ENCODE data around the gene TRPM5. TPM values are rescaled to one million over a fixed set of nuclear protein-coding genes. Genes with fewer than 3 reads are reported as not detected.
A peak's percentile ranks its signal among the peaks of the same experiment; 100 is the strongest.

The TRPM5 gene
- total and polyA plus RNA-seq, 11 donors, result not detected

DNA sequence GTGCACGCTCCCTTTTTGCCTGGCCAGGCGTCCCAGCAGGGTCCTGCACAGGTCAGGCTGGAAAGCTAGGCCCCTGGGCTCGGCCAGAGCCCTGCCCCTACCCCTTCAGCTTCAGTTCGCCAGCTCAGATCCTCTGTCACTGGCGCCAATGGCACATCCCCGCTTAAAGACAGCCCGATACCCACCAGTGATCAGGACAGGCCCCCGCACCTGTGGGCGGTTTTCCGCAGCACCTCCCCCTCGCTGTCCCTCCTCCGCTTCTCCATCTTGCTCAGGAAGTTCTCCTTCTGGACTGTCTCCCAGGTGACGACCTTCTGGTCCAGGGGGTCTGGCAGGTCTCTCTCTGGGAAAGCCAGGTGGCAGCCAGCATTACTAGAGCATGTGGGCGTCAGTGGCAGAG lies 37.9 kb downstream of the TRPM5 start:
- 88 to 94% (median 89%) methylated on average over 12 to 14 of the region's 14 CpGs for WGBS, 4 donors
- no peak for ATAC-seq
- no peak for TF ChIP-seq CTCF (IDR thresholded peaks at IDR 0.05)
- peaks cover 0 to 9% (median 7%) of the 10 kb centered on the region in 12 donors for H3K4me1 ChIP-seq
- H3K27ac ChIP-seq, result no peak overlapping the region
- no peak for DNase-seq
- no peak overlapping the region for H3K4me3 ChIP-seq
- no peaks in the 10 kb centered on the region for H3K27me3 ChIP-seq
- intact Hi-C loops (cut with DNase I), result no loop called here
- no peaks in the 10 kb centered on the region for H3K9me3 ChIP-seq
- H3K36me3 ChIP-seq, result peaks cover 0 to 25% (median 19%) of the 10 kb centered on the region in 9 donors

- ATAC-seq (no peak), DNase-seq (no peak)
- peaks cover 0 to 25% (median 19%) of the 10 kb centered on the region in 9 donors for H3K36me3 ChIP-seq
- no peak overlapping the region for H3K27ac ChIP-seq
- H3K27me3 ChIP-seq, result no peaks in the 10 kb centered on the region
- intact Hi-C loops (cut with DNase I), result loop anchor here in 7 of 10 donors (5.0 kb wide), 2 partner anchors 97 to 102 kb away; partner anchors contain the start of genes C11orf21 (in 1 of the 7) and TSPAN32 (in 1 of the 7)
- H3K4me1 ChIP-seq, result peaks cover 0 to 17% (median 11%) of the 10 kb centered on the region in 12 donors
- 62 to 87% (median 74%) methylated on average over 11 to 12 of the region's 12 CpGs for WGBS, 4 donors
- H3K9me3 ChIP-seq, result no peaks in the 10 kb centered on the region
- no peak for TF ChIP-seq CTCF (IDR thresholded peaks at IDR 0.05)
- TF ChIP-seq POLR2A (IDR thresholded peaks at IDR 0.05), result no peak
- H3K4me3 ChIP-seq, result no peak overlapping the region
These were observed 39.5 kb downstream of the TRPM5 start for GRCh38 chr11:2404735-2405196.

- intact Hi-C loops (cut with DNase I), result loop anchor here in 7 of 10 donors (5.0 kb wide), 2 partner anchors 96 to 101 kb away; partner anchors contain the start of genes C11orf21 (in 1 of the 7) and TSPAN32 (in 1 of the 7)
- Histone ChIP-seq H3K27ac (no peak overlapping the region), H3K4me3 (no peak overlapping the region), H3K4me1 (peaks cover 0 to 27% (median 25%) of the 10 kb centered on the region in 12 donors), H3K27me3 (no peaks in the 10 kb centered on the region), H3K9me3 (no peaks in the 10 kb centered on the region), H3K36me3 (peaks cover 0 to 29% (median 24%) of the 10 kb centered on the region in 9 donors)
- WGBS, 4 donors, result 85 to 90% (median 87%) methylated on average over 17 to 31 of the region's 31 CpGs
- DNase-seq (no peak), ATAC-seq (no peak)
- TF ChIP-seq CTCF (IDR thresholded peaks at IDR 0.05) (no peak), POLR2A (IDR thresholded peaks at IDR 0.05) (no peak)
These were observed 41.2 kb downstream of the TRPM5 start for GRCh38 chr11:2402890-2403645.

DNA sequence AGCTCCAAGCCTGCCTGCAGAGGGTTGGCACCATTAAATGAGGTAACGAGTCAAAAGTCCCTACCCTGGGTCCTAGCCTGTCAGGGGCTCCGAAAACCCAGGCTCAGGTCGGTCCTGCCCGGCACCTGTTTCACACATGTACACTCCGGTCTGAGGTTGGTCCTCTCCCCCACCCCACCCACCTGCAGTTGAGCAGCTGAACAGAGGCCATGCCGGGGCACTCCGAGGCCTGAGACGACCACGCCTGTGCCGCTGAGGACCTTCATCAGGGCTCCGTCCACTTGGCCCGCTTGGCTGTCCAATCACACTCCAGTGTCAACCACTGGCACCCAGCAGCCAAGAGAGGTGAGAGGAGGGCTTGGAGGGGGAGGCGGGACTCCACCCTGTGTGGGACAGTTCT lies 42.2 kb downstream of the TRPM5 start:
- 81 to 89% (median 88%) methylated on average over 7 to 13 of the region's 13 CpGs for WGBS, 4 donors
- intact Hi-C loops (cut with DNase I), result loop anchor here in 7 of 10 donors (5.0 kb wide), 2 partner anchors 95 to 100 kb away; partner anchors contain the start of genes C11orf21 (in 1 of the 7) and TSPAN32 (in 1 of the 7)

More for the DNA sequence above, 42.2 kb downstream of the TRPM5 start:
- TF ChIP-seq POLR2A (IDR thresholded peaks at IDR 0.05) (no peak), CTCF (IDR thresholded peaks at IDR 0.05) (no peak)
- Histone ChIP-seq H3K4me1 (peaks cover 0 to 27% (median 25%) of the 10 kb centered on the region in 12 donors), H3K27me3 (no peaks in the 10 kb centered on the region), H3K4me3 (peak overlapping the region in 5 of 12 donors; percentile 81 to 100 (median 87)), H3K27ac (no peak overlapping the region), H3K36me3 (peaks cover 0 to 39% (median 33%) of the 10 kb centered on the region in 9 donors), H3K9me3 (no peaks in the 10 kb centered on the region)
- ATAC-seq, result no peak
- DNase-seq, result no peak

Data from heart left ventricle (tissue), 16 donors.